ENCODE measurements around the gene NAB2.

NAB2 gene

GRCh38 chr12:57107456-57108155 lies 18.7 kb downstream of the NAB2 start:
- no peak for DNase-seq
- Histone ChIP-seq H3K27ac (peak overlapping the region; percentile 7 to 16), H3K27me3 (no peaks in the 10 kb centered on the region), H3K36me3 (peaks cover 45 to 58% (median 50%) of the 10 kb centered on the region in 3 donors), H3K9me3 (no peaks in the 10 kb centered on the region), H3K4me3 (no peak overlapping the region), H3K4me1 (peaks cover 4 to 37% (median 29%) of the 10 kb centered on the region in 4 donors)
- intact Hi-C loops (cut with DNase I; ENCODE audit: low total_unique reads) = no loop called here
- TF ChIP-seq CTCF (IDR thresholded peaks at IDR 0.05) = no peak

- Histone ChIP-seq H3K27me3 (no peaks in the 10 kb centered on the region), H3K4me1 (peaks cover 4 to 39% (median 31%) of the 10 kb centered on the region in 4 donors)
- intact Hi-C loops (cut with DNase I; ENCODE audit: low total_unique reads) = loop anchor here (2.0 kb wide), 2 partner anchors 15 to 41 kb away; no protein-coding TSS in a partner anchor
These were observed 20.5 kb downstream of the NAB2 start for GRCh38 chr12:57109207-57110103.

GRCh38 chr12:57110104-57111030 lies 21.5 kb downstream of the NAB2 start:
- H3K9me3 ChIP-seq = no peaks in the 10 kb centered on the region
- no peaks in the 10 kb centered on the region for H3K27me3 ChIP-seq
- DNase-seq = peak; percentile 79 to 90
- peaks cover 28 to 32% (median 29%) of the 10 kb centered on the region in 3 donors for H3K36me3 ChIP-seq
- peak in 1 of 2 experiments; percentile 11 for TF ChIP-seq CTCF (IDR thresholded peaks at IDR 0.05)
- intact Hi-C loops (cut with DNase I; ENCODE audit: low total_unique reads) = loop anchor here (2.0 kb wide), 2 partner anchors 16 to 42 kb away; no protein-coding TSS in a partner anchor
- H3K27ac ChIP-seq = peak overlapping the region; percentile 96 to 99
- peaks cover 4 to 39% (median 31%) of the 10 kb centered on the region in 4 donors for H3K4me1 ChIP-seq
- H3K4me3 ChIP-seq = peak overlapping the region; percentile 65 to 74

More at GRCh38 chr12:57109207-57110103, 20.5 kb downstream of the NAB2 start:
- TF ChIP-seq CTCF (IDR thresholded peaks at IDR 0.05) = no peak
- H3K36me3 ChIP-seq = peaks cover 36 to 41% (median 38%) of the 10 kb centered on the region in 3 donors
- H3K9me3 ChIP-seq = no peaks in the 10 kb centered on the region
- H3K27ac ChIP-seq = peak overlapping the region; percentile 96 to 99
- peak overlapping the region; percentile 65 to 74 for H3K4me3 ChIP-seq
- DNase-seq = no peak

- H3K27me3 ChIP-seq = no peaks in the 10 kb centered on the region
These were observed 22.3 kb downstream of the NAB2 start, which contains the start of gene STAT6 for GRCh38 chr12:57111031-57111734. Gene STAT6, minus strand, starts transcription at chr12:57111362. Its CDS starts 3,084 bp downstream, at chr12:57108278.

More at GRCh38 chr12:57111031-57111734, 22.3 kb downstream of the NAB2 start, which contains the start of gene STAT6:
- H3K4me3 ChIP-seq = peak within 1 kb of the TSS; percentile 65 to 74
- DNase-seq = peak; percentile 93 to 94
- H3K4me1 ChIP-seq = peaks cover 4 to 39% (median 31%) of the 10 kb centered on the region in 4 donors
- peaks cover 20 to 24% (median 21%) of the 10 kb centered on the region in 3 donors for H3K36me3 ChIP-seq
- no peaks in the 10 kb centered on the region for H3K9me3 ChIP-seq
- H3K27ac ChIP-seq = peak within 1 kb of the TSS; percentile 96 to 99
- intact Hi-C loops (cut with DNase I; ENCODE audit: low total_unique reads) = loop anchor here (2.0 kb wide), 2 partner anchors 16 to 42 kb away; no protein-coding TSS in a partner anchor
- TF ChIP-seq CTCF (IDR thresholded peaks at IDR 0.05) = no peak

All from tibial artery (tissue), 4 donors.